ENCODE results near the gene SAMSN1.
"Not testable (repeated sequence)": the region's sequence is repeated elsewhere in the genome, so short reads cannot be mapped to it uniquely, and the experiment has no call there.

SAMSN1 gene

DNA sequence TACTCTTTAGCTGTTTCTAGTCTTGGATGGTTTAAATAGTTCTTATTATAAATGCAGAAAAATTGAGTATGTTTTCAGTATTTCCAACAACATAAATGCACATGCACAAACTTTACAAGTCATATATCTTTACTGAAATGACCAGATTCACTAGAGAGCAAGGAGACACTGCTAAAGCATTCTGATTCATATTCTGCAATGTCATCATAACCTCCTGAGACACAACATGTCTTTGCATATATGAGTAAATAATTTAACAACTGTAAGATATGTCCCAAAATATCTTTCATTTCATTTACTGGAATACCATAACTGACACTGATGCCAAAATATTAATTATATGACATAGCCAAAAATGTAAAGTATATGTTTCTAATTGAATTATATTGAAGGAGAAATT, 16.8 kb upstream of the SAMSN1 start:
- no peak for DNase-seq

DNA sequence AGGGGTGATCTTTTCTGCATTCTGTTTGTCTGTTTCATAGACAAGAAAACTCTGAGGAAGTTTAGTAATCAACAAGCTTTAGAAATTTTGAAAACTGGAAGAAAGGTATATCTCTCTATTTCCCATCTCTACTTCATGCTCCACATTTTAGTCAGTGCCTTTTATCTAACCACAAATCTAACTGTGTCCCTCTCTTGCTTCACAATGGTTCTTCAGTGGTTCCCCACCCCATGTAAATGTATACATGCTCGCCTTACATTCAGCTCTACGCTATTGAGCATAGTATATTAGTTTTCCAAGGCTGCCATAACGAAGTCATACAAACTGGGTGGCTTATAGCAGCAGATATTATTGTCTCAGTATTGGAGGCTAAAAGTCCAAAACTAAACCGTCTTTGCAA, 14.4 kb upstream of the SAMSN1 start:
- no peak for DNase-seq

DNA sequence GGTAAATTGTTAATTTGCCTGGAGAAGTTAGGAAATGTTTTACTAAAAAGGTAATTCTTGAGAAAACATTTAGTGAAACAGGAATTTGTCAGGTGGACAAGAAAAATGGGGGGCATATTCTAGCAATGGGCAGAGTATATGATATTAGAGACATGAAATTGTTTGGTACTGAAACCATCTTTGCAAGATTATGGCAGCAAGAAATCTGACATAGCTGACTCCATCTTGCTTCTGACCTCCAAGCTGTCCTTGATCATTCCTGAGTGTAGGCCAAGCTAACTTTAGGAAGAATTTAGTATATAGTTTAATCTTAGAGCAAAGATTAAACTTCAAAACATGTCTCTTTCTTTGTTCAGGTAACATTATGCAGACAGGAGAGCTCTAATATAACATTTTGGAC, 14.0 kb upstream of the SAMSN1 start:
- no peak for DNase-seq

GRCh38 chr21:14559102-14559501, 13.0 kb upstream of the SAMSN1 start:
- DNase-seq: no peak

GRCh38 chr21:14557413-14557812, 11.3 kb upstream of the SAMSN1 start:
- no peak for DNase-seq

- DNase-seq: no peak
Observed at GRCh38 chr21:14554948-14555347, 8.8 kb upstream of the SAMSN1 start.

DNA sequence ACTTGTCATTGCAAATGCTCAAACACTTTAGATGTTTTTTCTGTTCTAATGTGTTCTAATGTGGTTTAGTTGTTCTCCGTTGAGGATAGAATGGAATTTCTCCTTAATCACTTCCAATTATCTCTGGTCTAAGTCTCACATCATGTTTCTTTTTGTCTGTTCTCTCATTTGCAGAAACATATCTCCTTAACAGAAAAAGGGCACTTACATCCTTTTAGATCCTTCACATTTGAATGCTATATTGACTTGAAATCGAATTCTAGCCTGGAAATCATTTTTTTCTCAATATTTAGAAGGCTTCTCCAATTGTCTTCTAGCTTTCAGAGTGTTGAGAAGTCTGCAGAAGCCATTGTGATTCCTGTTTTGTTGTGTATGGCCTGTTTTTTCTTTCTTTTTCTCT, 7.3 kb upstream of the SAMSN1 start:
- DNase-seq: no peak

DNA sequence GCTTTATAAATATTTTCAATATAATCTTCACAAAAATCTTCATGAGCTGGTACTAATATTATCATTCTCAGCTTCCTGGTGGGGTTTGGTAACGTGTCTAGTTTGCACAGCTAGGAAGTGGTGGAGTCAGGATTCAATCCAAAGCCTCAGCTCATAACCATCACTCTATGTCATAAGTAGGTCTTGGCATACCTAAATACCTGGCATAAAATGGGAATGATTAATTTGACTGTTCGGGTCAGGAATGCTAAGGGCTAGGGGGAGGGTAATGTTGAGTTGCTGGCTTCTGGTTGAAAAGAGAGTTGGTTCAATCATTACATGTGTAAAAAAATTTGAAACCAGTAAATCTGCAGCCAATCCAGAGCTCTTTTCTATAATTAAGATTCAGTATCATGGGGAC, 5.6 kb upstream of the SAMSN1 start:
- DNase-seq: no peak

- no peak for DNase-seq
Observed at GRCh38 chr21:14550135-14550534, 4.0 kb upstream of the SAMSN1 start.

GRCh38 chr21:14548779-14549178, 2.7 kb upstream of the SAMSN1 start:
- DNase-seq: no peak

GRCh38 chr21:14547834-14548513, 1.9 kb upstream of the SAMSN1 start:
- no peak for DNase-seq

GRCh38 chr21:14546719-14547118, 604 bp upstream of the SAMSN1 start:
- DNase-seq: not testable (repeated sequence)

DNA sequence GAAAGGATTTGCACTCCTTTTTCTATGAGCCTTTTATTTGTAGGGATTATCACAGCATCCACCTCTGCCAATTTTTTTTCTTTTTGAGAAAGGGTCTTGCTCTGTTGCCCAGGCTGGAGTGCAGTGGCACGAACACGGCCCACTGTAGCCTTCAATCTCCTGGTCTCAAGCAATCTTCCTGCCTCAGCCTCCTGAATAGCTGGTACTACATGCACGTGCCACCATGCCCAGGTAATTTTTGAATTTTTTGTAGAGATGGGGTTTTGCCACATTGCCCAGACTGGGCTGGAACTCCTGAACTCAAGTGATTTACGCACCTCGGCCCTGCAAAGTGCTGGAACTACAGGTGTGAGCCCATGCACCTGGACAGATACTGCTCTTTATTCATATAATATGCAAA, 2.1 kb downstream of the SAMSN1 start:
- DNase-seq: no peak

DNA sequence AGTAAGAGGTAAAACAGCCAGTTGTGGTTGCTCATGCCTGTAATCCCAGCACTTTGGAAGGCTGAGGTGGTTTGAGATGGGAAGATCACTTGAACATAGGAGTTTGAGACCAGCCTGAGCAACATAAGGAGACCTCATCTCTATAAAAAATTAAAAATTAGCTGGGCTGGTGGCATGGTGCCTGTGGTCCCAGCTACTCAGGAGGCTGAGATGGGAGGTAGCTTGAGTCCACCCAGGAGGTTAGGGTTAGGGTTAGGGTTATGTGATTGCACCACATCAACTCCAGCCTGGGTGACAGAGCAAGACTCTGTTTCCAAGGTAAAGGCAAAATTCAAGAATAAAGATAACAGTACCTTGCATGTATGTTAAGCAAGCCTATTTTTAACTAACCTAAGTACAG, 3.5 kb downstream of the SAMSN1 start:
- DNase-seq: no peak

GRCh38 chr21:14541841-14542490, 4.1 kb downstream of the SAMSN1 start:
- DNase-seq: no peak

DNA sequence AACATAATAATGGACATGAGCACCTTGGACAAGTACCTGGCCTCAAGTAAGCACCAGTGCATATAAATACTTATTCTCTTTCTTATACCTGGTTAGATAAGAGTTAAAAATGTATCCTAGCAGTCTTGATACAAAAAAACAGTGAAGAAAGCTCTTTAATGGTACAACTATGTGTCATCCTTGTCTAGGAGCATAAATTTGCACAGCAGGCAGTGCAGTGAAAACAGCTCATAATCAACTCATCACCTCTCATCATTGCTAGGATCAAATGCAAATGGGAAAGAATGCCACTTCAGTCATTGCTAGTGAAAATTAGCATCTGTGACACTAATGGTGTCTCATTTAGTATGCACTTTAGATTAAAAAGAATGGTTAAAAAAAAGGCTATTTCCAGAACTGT, 7.6 kb downstream of the SAMSN1 start:
- no peak for DNase-seq

DNA sequence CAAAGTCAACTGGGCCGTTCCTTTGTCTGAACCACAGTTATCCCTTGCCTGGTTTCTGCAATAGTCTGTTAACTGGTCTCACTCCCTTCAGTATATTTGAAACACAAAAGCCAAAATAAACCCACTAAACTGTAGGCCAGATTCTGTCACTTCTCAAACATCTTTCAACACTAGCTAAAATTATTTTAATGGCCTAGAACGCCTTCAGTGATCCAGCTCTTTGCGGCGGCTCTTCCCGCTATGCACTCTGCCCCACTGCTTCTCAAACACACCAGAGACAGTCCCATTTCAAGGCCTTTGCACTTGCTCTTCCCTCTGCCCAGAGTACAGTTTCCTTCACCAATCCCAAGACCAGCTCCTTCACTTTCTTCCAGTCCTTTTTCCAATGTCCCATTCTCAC, 9.2 kb downstream of the SAMSN1 start:
- no peak for DNase-seq

- no peak for DNase-seq
Observed at GRCh38 chr21:14535702-14536101, 10.4 kb downstream of the SAMSN1 start.

- no peak for DNase-seq
Observed at GRCh38 chr21:14533499-14534428, 12.4 kb downstream of the SAMSN1 start.

GRCh38 chr21:14531757-14532316, 14.3 kb downstream of the SAMSN1 start:
- no peak for DNase-seq

- DNase-seq: no peak
Observed at GRCh38 chr21:14530592-14530991, 15.5 kb downstream of the SAMSN1 start.

GRCh38 chr21:14528815-14529214, 17.3 kb downstream of the SAMSN1 start:
- no peak for DNase-seq

Measured in NCI-H510A (cell line).